ENCODE measurements around the gene OSBPL9. TPM values are rescaled to one million over a fixed set of nuclear protein-coding genes. Genes with fewer than 3 reads are reported as not detected.

The OSBPL9 gene
- total RNA-seq, 1 experiment from 2014 or later, result 67.6 TPM

DNA sequence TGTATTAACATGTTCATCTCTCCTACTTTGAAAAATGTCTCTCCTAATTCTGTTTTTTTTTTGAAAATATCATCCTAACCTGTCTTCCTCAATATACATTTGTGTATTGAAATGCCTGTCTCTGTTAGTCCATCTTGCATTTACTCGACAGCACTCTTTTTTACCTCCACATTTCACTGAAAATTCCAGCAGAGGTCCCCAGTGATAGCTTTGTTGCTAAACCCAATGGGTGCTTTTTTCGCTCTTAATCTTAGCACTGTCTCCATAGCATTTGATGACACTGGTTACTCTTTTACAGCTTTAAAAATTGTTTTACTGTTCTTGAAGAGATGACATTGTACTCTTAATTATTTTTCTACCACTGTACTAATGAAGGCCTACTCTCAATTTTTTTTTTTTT lies 10.8 kb downstream of the OSBPL9 start:
- Mint-ChIP-seq H3K27ac (ENCODE audit: unreplicated experiment) (no peak overlapping the region), H3K4me1 (ENCODE audit: low read depth, unreplicated experiment) (peaks cover 17% of the 10 kb centered on the region), H3K36me3 (ENCODE audit: insufficient read depth, unreplicated experiment) (no peaks in the 10 kb centered on the region), H3K4me3 (ENCODE audit: low read depth, unreplicated experiment) (no peak overlapping the region), H3K9me3 (ENCODE audit: low read depth, unreplicated experiment) (no peaks in the 10 kb centered on the region), H3K27me3 (ENCODE audit: unreplicated experiment) (no peaks in the 10 kb centered on the region)
- CTCF ChIA-PET, result interaction anchor here (0.7 to 1.1 kb wide), 4 partner anchors 10 to 141 kb away, joined by 3 to 5 read pairs (median 3); no protein-coding TSS in a partner anchor
- TF ChIP-seq, protein P1, sequence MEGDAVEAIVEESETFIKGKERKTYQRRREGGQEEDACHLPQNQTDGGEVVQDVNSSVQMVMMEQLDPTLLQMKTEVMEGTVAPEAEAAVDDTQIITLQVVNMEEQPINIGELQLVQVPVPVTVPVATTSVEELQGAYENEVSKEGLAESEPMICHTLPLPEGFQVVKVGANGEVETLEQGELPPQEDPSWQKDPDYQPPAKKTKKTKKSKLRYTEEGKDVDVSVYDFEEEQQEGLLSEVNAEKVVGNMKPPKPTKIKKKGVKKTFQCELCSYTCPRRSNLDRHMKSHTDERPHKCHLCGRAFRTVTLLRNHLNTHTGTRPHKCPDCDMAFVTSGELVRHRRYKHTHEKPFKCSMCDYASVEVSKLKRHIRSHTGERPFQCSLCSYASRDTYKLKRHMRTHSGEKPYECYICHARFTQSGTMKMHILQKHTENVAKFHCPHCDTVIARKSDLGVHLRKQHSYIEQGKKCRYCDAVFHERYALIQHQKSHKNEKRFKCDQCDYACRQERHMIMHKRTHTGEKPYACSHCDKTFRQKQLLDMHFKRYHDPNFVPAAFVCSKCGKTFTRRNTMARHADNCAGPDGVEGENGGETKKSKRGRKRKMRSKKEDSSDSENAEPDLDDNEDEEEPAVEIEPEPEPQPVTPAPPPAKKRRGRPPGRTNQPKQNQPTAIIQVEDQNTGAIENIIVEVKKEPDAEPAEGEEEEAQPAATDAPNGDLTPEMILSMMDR (IDR thresholded peaks at IDR 0.05; ENCODE audit: unreplicated experiment), result no peak
- DNase-seq, result no peak
- intact Hi-C loops (cut with micrococcal nuclease; ENCODE audit: unreplicated experiment), result loop anchor here (1.0 kb wide), 1 partner anchor 142 kb away; no protein-coding TSS in a partner anchor
- BruUV-seq (replicated peaks), result no TSS peak

DNA sequence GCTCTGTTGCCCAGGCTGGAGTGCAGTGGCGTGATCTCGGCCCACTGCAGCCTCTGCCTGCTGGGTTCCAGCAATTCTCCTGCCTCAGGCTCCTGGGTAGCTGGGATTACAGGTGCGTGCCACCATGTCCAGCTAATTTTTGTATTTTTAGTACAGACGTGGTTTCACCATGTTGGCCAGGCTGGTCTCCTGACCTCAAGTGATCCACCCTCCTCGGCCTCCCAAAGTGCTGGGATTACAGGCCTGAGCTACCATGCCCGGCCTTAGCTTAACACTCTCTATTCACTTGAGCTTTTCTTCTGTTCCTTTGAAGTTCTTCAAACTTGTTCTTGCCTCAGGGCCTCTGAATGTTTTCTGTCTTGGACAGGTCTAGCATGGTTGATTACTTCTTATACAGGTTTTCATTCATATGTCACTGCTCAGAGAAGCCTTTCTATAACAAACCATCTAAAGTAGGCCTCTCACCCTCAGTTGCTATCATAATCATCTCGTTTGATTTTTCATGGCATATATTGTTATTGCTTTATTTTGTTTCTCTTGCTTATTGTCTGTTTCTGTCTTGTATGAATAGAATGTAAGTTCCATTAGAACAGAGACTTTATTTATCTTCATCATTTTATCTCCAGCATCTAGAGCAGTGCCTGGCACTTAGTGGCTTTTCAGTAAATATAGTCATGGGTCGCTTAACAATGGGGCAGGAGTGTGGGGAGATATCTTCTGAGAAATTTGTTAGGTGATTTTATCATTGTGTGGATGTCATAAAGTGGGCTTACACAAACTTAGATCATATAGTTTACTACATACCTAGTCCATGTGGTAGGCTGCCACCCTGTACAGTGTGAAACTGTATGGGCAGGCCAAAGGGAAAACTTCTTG lies 12.1 kb downstream of the OSBPL9 start:
- no peak for DNase-seq
- BruUV-seq (replicated peaks), result no TSS peak
- H3K27ac Mint-ChIP-seq (ENCODE audit: unreplicated experiment), result no peak overlapping the region
- H3K27me3 Mint-ChIP-seq (ENCODE audit: unreplicated experiment), result no peaks in the 10 kb centered on the region
- TF ChIP-seq, protein P1 (IDR thresholded peaks at IDR 0.05; ENCODE audit: unreplicated experiment), result no peak
- intact Hi-C loops (cut with micrococcal nuclease; ENCODE audit: unreplicated experiment), result no loop called here
- CTCF ChIA-PET, result no interaction called here
- H3K36me3 Mint-ChIP-seq (ENCODE audit: insufficient read depth, unreplicated experiment), result no peaks in the 10 kb centered on the region
- no peaks in the 10 kb centered on the region for H3K9me3 Mint-ChIP-seq (ENCODE audit: low read depth, unreplicated experiment)
- peaks cover 10% of the 10 kb centered on the region for H3K4me1 Mint-ChIP-seq (ENCODE audit: low read depth, unreplicated experiment)
- H3K4me3 Mint-ChIP-seq (ENCODE audit: low read depth, unreplicated experiment), result no peak overlapping the region

DNA sequence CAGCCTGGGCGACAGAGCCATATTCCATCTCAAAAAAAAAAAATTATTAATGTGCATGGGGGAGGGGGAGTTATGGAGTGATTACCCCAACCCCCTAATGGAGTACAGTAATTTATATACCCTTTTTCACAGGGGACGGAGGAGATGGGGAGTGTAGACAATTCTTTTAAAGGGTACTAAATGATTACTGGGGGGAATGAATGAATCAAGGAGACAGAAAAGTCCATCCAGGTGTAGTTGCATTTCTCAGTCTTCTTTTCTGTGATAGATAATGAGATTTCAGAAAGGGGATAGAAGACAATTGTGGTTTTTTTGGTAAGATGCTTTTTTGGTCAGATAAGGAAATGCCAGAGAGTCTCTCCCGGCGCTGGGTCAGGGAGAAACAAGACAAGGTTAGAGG lies 13.0 kb downstream of the OSBPL9 start:
- H3K4me1 Mint-ChIP-seq (ENCODE audit: low read depth, unreplicated experiment), result peaks cover 16% of the 10 kb centered on the region
- no TSS peak for BruUV-seq (replicated peaks)

DNA sequence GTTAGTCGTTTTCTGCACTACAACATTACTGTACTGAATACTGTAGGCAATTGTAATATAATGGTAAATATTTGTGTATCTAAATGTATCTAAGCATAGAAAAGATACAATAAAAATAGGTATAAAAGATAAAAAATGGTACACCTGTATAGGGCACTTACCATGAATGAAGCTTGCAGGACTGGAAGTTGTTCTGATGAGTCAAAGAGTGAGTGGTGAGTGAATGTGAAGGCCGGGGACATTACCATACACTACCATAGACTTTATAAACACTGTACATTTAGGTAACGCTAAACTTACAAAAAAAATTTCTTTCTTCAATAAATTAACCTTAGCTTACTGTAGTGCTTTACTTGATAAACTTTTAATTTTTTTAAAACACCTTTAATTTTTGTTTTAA lies 13.5 kb downstream of the OSBPL9 start:
- no peak overlapping the region for H3K4me3 Mint-ChIP-seq (ENCODE audit: low read depth, unreplicated experiment)
- no peak overlapping the region for H3K27ac Mint-ChIP-seq (ENCODE audit: unreplicated experiment)
- H3K9me3 Mint-ChIP-seq (ENCODE audit: low read depth, unreplicated experiment), result no peaks in the 10 kb centered on the region
- peaks cover 16% of the 10 kb centered on the region for H3K4me1 Mint-ChIP-seq (ENCODE audit: low read depth, unreplicated experiment)
- BruUV-seq (replicated peaks), result no TSS peak
- intact Hi-C loops (cut with micrococcal nuclease; ENCODE audit: unreplicated experiment), result no loop called here
- H3K27me3 Mint-ChIP-seq (ENCODE audit: unreplicated experiment), result no peaks in the 10 kb centered on the region
- no peak for DNase-seq
- CTCF ChIA-PET, result no interaction called here
- H3K36me3 Mint-ChIP-seq (ENCODE audit: insufficient read depth, unreplicated experiment), result no peaks in the 10 kb centered on the region
- TF ChIP-seq, protein P1 (IDR thresholded peaks at IDR 0.05; ENCODE audit: unreplicated experiment), result no peak

More for the DNA sequence above, 13.0 kb downstream of the OSBPL9 start:
- Mint-ChIP-seq H3K9me3 (ENCODE audit: low read depth, unreplicated experiment) (no peaks in the 10 kb centered on the region), H3K4me3 (ENCODE audit: low read depth, unreplicated experiment) (no peak overlapping the region), H3K27me3 (ENCODE audit: unreplicated experiment) (no peaks in the 10 kb centered on the region), H3K27ac (ENCODE audit: unreplicated experiment) (no peak overlapping the region), H3K36me3 (ENCODE audit: insufficient read depth, unreplicated experiment) (no peaks in the 10 kb centered on the region)
- no peak for DNase-seq
- intact Hi-C loops (cut with micrococcal nuclease; ENCODE audit: unreplicated experiment), result no loop called here
- TF ChIP-seq, protein P1 (IDR thresholded peaks at IDR 0.05; ENCODE audit: unreplicated experiment), result no peak
- CTCF ChIA-PET, result no interaction called here

All from Calu3 (cell line).